ENCODE measurements around the gene ATOSA.

The ATOSA gene

GRCh38 chr15:52717481-52717880, 38.3 kb upstream of the ATOSA start:
- no peak overlapping the region for H3K4me3 ChIP-seq (ENCODE audit: low read depth, low read length)
- no peak for TF ChIP-seq CTCF (IDR thresholded peaks at IDR 0.05; ENCODE audit: control insufficient read depth, extremely low read depth, insufficient read depth)
- no peak for DNase-seq (ENCODE audit: low read depth)

GRCh38 chr15:52716536-52716935, 37.3 kb upstream of the ATOSA start:
- H3K4me3 ChIP-seq (ENCODE audit: low read depth, low read length) = no peak overlapping the region
- DNase-seq (ENCODE audit: low read depth) = no peak
- TF ChIP-seq CTCF (IDR thresholded peaks at IDR 0.05; ENCODE audit: control insufficient read depth, extremely low read depth, insufficient read depth) = no peak

GRCh38 chr15:52715411-52715810, 36.2 kb upstream of the ATOSA start:
- no peak for TF ChIP-seq CTCF (IDR thresholded peaks at IDR 0.05; ENCODE audit: control insufficient read depth, extremely low read depth, insufficient read depth)
- no peak overlapping the region for H3K4me3 ChIP-seq (ENCODE audit: low read depth, low read length)
- DNase-seq (ENCODE audit: low read depth) = no peak

GRCh38 chr15:52714968-52715367, 35.8 kb upstream of the ATOSA start:
- no peak overlapping the region for H3K4me3 ChIP-seq (ENCODE audit: low read depth, low read length)
- no peak for DNase-seq (ENCODE audit: low read depth)
- TF ChIP-seq CTCF (IDR thresholded peaks at IDR 0.05; ENCODE audit: control insufficient read depth, extremely low read depth, insufficient read depth) = no peak

GRCh38 chr15:52710708-52711389, 31.7 kb upstream of the ATOSA start:
- no peak for DNase-seq (ENCODE audit: low read depth)
- TF ChIP-seq CTCF (IDR thresholded peaks at IDR 0.05; ENCODE audit: control insufficient read depth, extremely low read depth, insufficient read depth) = no peak
- no peak overlapping the region for H3K4me3 ChIP-seq (ENCODE audit: low read depth, low read length)

GRCh38 chr15:52710050-52710707, 31.0 kb upstream of the ATOSA start:
- TF ChIP-seq CTCF (IDR thresholded peaks at IDR 0.05; ENCODE audit: control insufficient read depth, extremely low read depth, insufficient read depth) = no peak
- no peak for DNase-seq (ENCODE audit: low read depth)
- no peak overlapping the region for H3K4me3 ChIP-seq (ENCODE audit: low read depth, low read length)

Measured in LNCaP clone FGC (cell line).